Keratinocyte (primary cell): ENCODE data around the gene YWHAH. TPM values are rescaled to one million over a fixed set of nuclear protein-coding genes. Genes with fewer than 3 reads are reported as not detected.

Experiments
- DNase-seq: peaks from one replicate; pipeline ENCODE4 v3.0.0-alpha.2; 2011; ENCODE audit warnings: low read depth, missing footprints, low spot score
- FAIRE-seq: peaks from 2 replicates; lab custom pipeline; 2011; peaks lifted over from hg19 to GRCh38; lab: Jason Lieb, UNC
- H2AFZ ChIP-seq: 2 replicates; pipeline ENCODE4 v1.6.0; 2012; ENCODE audit warnings: low read length, control low read depth, inconsistent platforms; ENCODE audit not compliant: control insufficient read depth
- H3K27ac ChIP-seq: 2 replicates; pipeline ENCODE4 v1.5.1; 2011; ENCODE audit warnings: low read length; ENCODE audit not compliant: control insufficient read depth, insufficient read depth
- H3K27me3 ChIP-seq: 3 replicates; pipeline ENCODE4 v1.6.0; 2011; ENCODE audit warnings: low read length; ENCODE audit not compliant: control insufficient read depth, insufficient read depth; ENCODE audit errors: extremely low read depth
- H3K36me3 ChIP-seq, 2 experiments: 2 replicates in 1 of 2; 3 replicates in 1 of 2; pipeline ENCODE4 v1.5.1; 2011; ENCODE audit warnings: low read length in 2 of 2, mild to moderate bottlenecking in 1 of 2; ENCODE audit not compliant: control insufficient read depth in 2 of 2, insufficient read depth in 2 of 2; ENCODE audit errors: extremely low read depth in 1 of 2
- H3K4me1 ChIP-seq: 3 replicates; pipeline ENCODE4 v1.5.1; 2011; ENCODE audit warnings: low read length; ENCODE audit not compliant: control insufficient read depth, insufficient read depth; ENCODE audit errors: extremely low read depth
- H3K4me2 ChIP-seq: 3 replicates; pipeline ENCODE4 v1.6.0; 2011; ENCODE audit warnings: low read depth, low read length; ENCODE audit not compliant: control insufficient read depth, insufficient read depth; ENCODE audit errors: extremely low read depth
- H3K4me3 ChIP-seq, 3 experiments: fragments of 200-600 bp in 1 of 3; sonication (generic) in 1 of 3; 2 replicates in 2 of 3; 3 replicates in 1 of 3; pipeline ENCODE4 v1.5.1; 2011 to 2016; ENCODE audit warnings: low read length in 3 of 3, mild to moderate bottlenecking in 3 of 3, control low read depth in 2 of 3, inconsistent platforms in 1 of 3, low read depth in 1 of 3, mixed read lengths in 1 of 3, mixed run types in 1 of 3, moderate library complexity in 1 of 3; ENCODE audit not compliant: control insufficient read depth in 2 of 3, insufficient read depth in 2 of 3; ENCODE audit errors: extremely low read depth in 1 of 3
- H3K79me2 ChIP-seq: 2 replicates; pipeline ENCODE4 v1.6.0; 2012; ENCODE audit warnings: low read length; ENCODE audit not compliant: control insufficient read depth, insufficient read depth
- H3K9ac ChIP-seq: 3 replicates; pipeline ENCODE4 v1.6.0; 2011; ENCODE audit warnings: low read length; ENCODE audit not compliant: control insufficient read depth, insufficient read depth; ENCODE audit errors: extremely low read depth
- H3K9me1 ChIP-seq: 3 replicates; pipeline ENCODE4 v1.6.0; 2011; ENCODE audit warnings: low read length; ENCODE audit not compliant: control insufficient read depth, insufficient read depth; ENCODE audit errors: extremely low read depth
- H3K9me3 ChIP-seq: 2 replicates; pipeline ENCODE4 v1.5.1; 2012; ENCODE audit warnings: low read depth, low read length; ENCODE audit not compliant: control insufficient read depth
- H4K20me1 ChIP-seq: 3 replicates; pipeline ENCODE4 v1.6.0; 2011; ENCODE audit warnings: low read length; ENCODE audit not compliant: control insufficient read depth, insufficient read depth; ENCODE audit errors: extremely low read depth
- CTCF ChIP-seq, 3 experiments: IDR thresholded peaks in 1 of 3; conservative IDR thresholded peaks in 1 of 3; optimal IDR thresholded peaks in 1 of 3; 2 replicates in 2 of 3; 3 replicates in 1 of 3; pipeline versions ENCODE3 to v1.5.1; 2011; ENCODE audit warnings: low read length in 3 of 3, mild to moderate bottlenecking in 3 of 3, moderate library complexity in 2 of 3, control low read depth in 1 of 3, inconsistent platforms in 1 of 3; ENCODE audit not compliant: insufficient read depth in 2 of 3; ENCODE audit errors: extremely low read depth in 1 of 3
- EZH2 ChIP-seq: IDR thresholded peaks from one replicate; pipeline ENCODE4 v1.6.1; 2012; ENCODE audit warnings: inconsistent platforms, mild to moderate bottlenecking, low read length, moderate library complexity
- dilution Hi-C: fragments of 300-500 bp; cut with MboI; formaldehyde crosslinking; loops from one replicate; pipeline ENCODE4 v1.7.0; 2020; ENCODE audit warnings: low sequenced_read_pairs; ENCODE audit not compliant: extremely low pct_ligation_motif_present
- polyA plus RNA-seq, 5 experiments: library from polyadenylated mRNA; depleted of rRNA in 3 of 5; stranded (reverse) in 3 of 5; stranded (forward) in 1 of 5; unstranded in 1 of 5; fragments of >200 nt; gene quantifications; 1 replicate in 1 of 5; 2 replicates in 3 of 5; 3 replicates in 1 of 5; pipeline versions ENCODE4 v1.2.1 to v1.2.3, GENCODE V29; 2011 to 2012; ENCODE audit warnings: missing spikeins in 2 of 5, low read depth in 1 of 5, low replicate concordance in 1 of 5

YWHAH gene
- polyA plus RNA-seq, 1 donor (not counting 4 experiments of a cell fraction or from before 2014, with no cell fraction given) = 108 TPM

- Histone ChIP-seq H3K9me1 (peaks cover 2% of the 10 kb centered on the region), H3K27me3 (no peaks in the 10 kb centered on the region), H3K27ac (no peak overlapping the region), H3K4me2 (no peak overlapping the region), H3K79me2 (peaks cover 40% of the 10 kb centered on the region), H3K9ac (no peak overlapping the region), H3K4me1 (peaks cover 10% of the 10 kb centered on the region), H3K9me3 (no peaks in the 10 kb centered on the region), H3K36me3 (peaks cover 24 to 27% of the 10 kb centered on the region in 2 experiments), H2AFZ (no peak overlapping the region), H4K20me1 (peaks cover 17% of the 10 kb centered on the region), H3K4me3 (no peak overlapping the region)
- DNase-seq = no peak
- no peak for FAIRE-seq
- TF ChIP-seq CTCF (optimal IDR thresholded peaks at IDR 0.05 in 1 of 3, IDR thresholded peaks at IDR 0.05 in 1 of 3, conservative IDR thresholded peaks at IDR 0.05 in 1 of 3; ENCODE audit: extremely low read depth in 1 of 3, insufficient read depth in 2 of 3, low read length in 3 of 3) = no peak
- TF ChIP-seq EZH2 = no peak
- dilution Hi-C loops = no loop called here
Measured at GRCh38 chr22:31957970-31958594, 13.7 kb downstream of the YWHAH start.

- H3K9ac ChIP-seq = no peak overlapping the region
- no peak for TF ChIP-seq EZH2
- no peak for TF ChIP-seq CTCF (optimal IDR thresholded peaks at IDR 0.05 in 1 of 3, IDR thresholded peaks at IDR 0.05 in 1 of 3, conservative IDR thresholded peaks at IDR 0.05 in 1 of 3; ENCODE audit: extremely low read depth in 1 of 3, insufficient read depth in 2 of 3, low read length in 3 of 3)
- H3K79me2 ChIP-seq = peaks cover 34% of the 10 kb centered on the region
- H4K20me1 ChIP-seq = peaks cover 16% of the 10 kb centered on the region
- no peaks in the 10 kb centered on the region for H3K27me3 ChIP-seq
- H3K4me1 ChIP-seq = peaks cover 7% of the 10 kb centered on the region
- H3K4me2 ChIP-seq = no peak overlapping the region
- FAIRE-seq = no peak
- H3K4me3 ChIP-seq = no peak overlapping the region
- no peaks in the 10 kb centered on the region for H3K9me3 ChIP-seq
- peaks cover 2% of the 10 kb centered on the region for H3K9me1 ChIP-seq
- H3K27ac ChIP-seq = no peak overlapping the region
- dilution Hi-C loops = no loop called here
- no peak overlapping the region for H2AFZ ChIP-seq
- peaks cover 22 to 27% of the 10 kb centered on the region in 2 experiments for H3K36me3 ChIP-seq
- DNase-seq = no peak
Measured at GRCh38 chr22:31958625-31959239, 14.4 kb downstream of the YWHAH start.
